ENCODE measurements around the gene C6orf120. TPM values are rescaled to one million over a fixed set of nuclear protein-coding genes. Genes with fewer than 3 reads are reported as not detected.
A peak's percentile ranks its signal among the peaks of the same experiment; 100 is the strongest.
"Not testable (repeated sequence)": the region's sequence is repeated elsewhere in the genome, so short reads cannot be mapped to it uniquely, and the experiment has no call there.

Gene C6orf120
- total and polyA plus RNA-seq, 9 donors = 13.3 to 32.7 (median 25.8) TPM

- TF ChIP-seq POLR2A (IDR thresholded peaks at IDR 0.05) (no peak), CTCF (IDR thresholded peaks at IDR 0.05) (no peak), EP300 (IDR thresholded peaks at IDR 0.05) (no peak)
- WGBS, 3 donors = 97 to 99% (median 98%) methylated on average over 2 of the region's 2 CpGs
- no peak overlapping the region for H3K4me3 ChIP-seq
- H3K9me3 ChIP-seq = no peaks in the 10 kb centered on the region
- no peak for DNase-seq
- no peaks in the 10 kb centered on the region for H3K27me3 ChIP-seq
- H3K27ac ChIP-seq = no peak overlapping the region
- H3K4me1 ChIP-seq (ENCODE audit: insufficient read depth) = no peaks in the 10 kb centered on the region
- intact Hi-C loops (cut with DNase I) = no loop called here
- H3K36me3 ChIP-seq = no peaks in the 10 kb centered on the region
Measured at GRCh38 chr6:169691260-169691659, 10.7 kb upstream of the C6orf120 start.

GRCh38 chr6:169692516-169692915, 9.4 kb upstream of the C6orf120 start:
- no peaks in the 10 kb centered on the region for H3K9me3 ChIP-seq
- no peaks in the 10 kb centered on the region for H3K36me3 ChIP-seq
- H3K4me1 ChIP-seq (ENCODE audit: insufficient read depth) = no peaks in the 10 kb centered on the region
- intact Hi-C loops (cut with DNase I) = no loop called here
- no peaks in the 10 kb centered on the region for H3K27me3 ChIP-seq
- no peak overlapping the region for H3K4me3 ChIP-seq
- 92 to 99% (median 93%) methylated on average over 3 of the region's 3 CpGs for WGBS, 3 donors
- H3K27ac ChIP-seq = no peak overlapping the region
- DNase-seq = no peak
- TF ChIP-seq POLR2A (IDR thresholded peaks at IDR 0.05) (no peak), CTCF (IDR thresholded peaks at IDR 0.05) (no peak), EP300 (IDR thresholded peaks at IDR 0.05) (no peak)

DNA sequence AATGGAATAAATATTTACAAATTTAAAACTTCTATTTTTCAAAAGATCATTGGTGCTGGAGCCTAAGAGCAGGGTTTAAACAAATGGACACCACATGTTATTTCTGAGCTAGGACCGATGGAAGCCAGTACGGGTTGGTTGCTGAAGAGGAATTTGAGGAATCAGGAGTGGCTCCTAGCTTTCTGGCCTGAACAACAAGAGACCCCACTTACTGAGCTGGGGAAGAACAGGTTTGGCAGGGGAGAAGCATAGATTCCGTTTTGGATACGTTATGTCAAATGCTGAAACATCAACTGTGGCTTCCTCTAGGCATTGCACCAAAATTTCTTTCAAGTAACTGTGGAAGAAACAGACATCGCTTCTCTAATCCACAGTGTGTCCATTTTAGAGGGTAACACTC, 6.8 kb upstream of the C6orf120 start:
- Histone ChIP-seq H3K9me3 (no peaks in the 10 kb centered on the region), H3K27ac (no peak overlapping the region), H3K4me3 (no peak overlapping the region), H3K4me1 (ENCODE audit: insufficient read depth) (peaks cover 1% of the 10 kb centered on the region), H3K36me3 (no peaks in the 10 kb centered on the region), H3K27me3 (no peaks in the 10 kb centered on the region)
- TF ChIP-seq EP300 (IDR thresholded peaks at IDR 0.05) (no peak), CTCF (IDR thresholded peaks at IDR 0.05) (no peak), POLR2A (IDR thresholded peaks at IDR 0.05) (no peak)
- WGBS, 3 donors = 79 to 91% (median 83%) methylated on average over 5 of the region's 5 CpGs
- no peak for DNase-seq
- intact Hi-C loops (cut with DNase I) = no loop called here

DNA sequence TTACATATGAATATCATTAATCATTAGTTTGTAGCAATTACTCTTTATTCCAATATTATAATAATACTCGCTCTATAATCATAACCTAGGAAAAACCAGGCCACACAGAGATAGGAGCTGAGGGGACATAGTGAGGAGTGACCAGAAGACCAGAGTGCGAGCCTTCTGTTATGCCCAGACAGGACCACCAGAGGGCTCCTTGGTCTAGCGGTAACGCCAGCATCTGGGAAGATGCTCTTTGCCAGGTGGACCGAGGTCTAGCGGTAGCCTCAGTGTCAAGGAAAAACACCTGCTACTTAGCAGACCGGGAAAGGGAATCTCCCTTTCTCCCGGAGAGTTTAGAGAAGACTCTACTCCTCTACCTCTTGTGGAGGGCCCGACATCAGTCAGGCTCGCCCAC, 4.8 kb upstream of the C6orf120 start:
- H3K36me3 ChIP-seq; H3K4me3 ChIP-seq; H3K9me3 ChIP-seq; intact Hi-C loops (cut with DNase I); H3K4me1 ChIP-seq (ENCODE audit: insufficient read depth); H3K27ac ChIP-seq; H3K27me3 ChIP-seq: not testable (repeated sequence)
- peak in 1 of 5 donors; percentile 32 for DNase-seq
- 84 to 93% (median 86%) methylated on average over 10 of the region's 10 CpGs for WGBS, 3 donors

- no peak overlapping the region for H3K4me3 ChIP-seq
- DNase-seq = no peak
- TF ChIP-seq EP300 (IDR thresholded peaks at IDR 0.05) (no peak), POLR2A (IDR thresholded peaks at IDR 0.05) (no peak), CTCF (IDR thresholded peaks at IDR 0.05) (no peak)
- H3K4me1 ChIP-seq (ENCODE audit: insufficient read depth) = peaks cover 4% of the 10 kb centered on the region
- 49 to 58% (median 52%) methylated on average over 5 of the region's 5 CpGs for WGBS, 3 donors
- H3K9me3 ChIP-seq = no peaks in the 10 kb centered on the region
- no peak overlapping the region for H3K27ac ChIP-seq
- intact Hi-C loops (cut with DNase I) = no loop called here
- no peaks in the 10 kb centered on the region for H3K27me3 ChIP-seq
- H3K36me3 ChIP-seq = no peaks in the 10 kb centered on the region
Measured at GRCh38 chr6:169700296-169700695, 1.6 kb upstream of the C6orf120 start.
